SU-DHL-6 (cell line): ENCODE measurements around the gene AGAP1.

Experiments used
- H2AFZ ChIP-seq: fragments of 200-600 bp; sonication (generic); 2 replicates; pipeline ENCODE4 v1.6.1; 2014; ENCODE audit warnings: low read depth, mild to moderate bottlenecking, moderate library complexity, mixed read lengths, antibody characterized with exemption, low read length; ENCODE audit not compliant: severe bottlenecking
- H3F3A ChIP-seq: fragments of 200-600 bp; shearing (Covaris generic); 2 replicates; pipeline ENCODE4 v1.6.0; 2016; ENCODE audit warnings: antibody characterized with exemption, mild to moderate bottlenecking; ENCODE audit not compliant: insufficient read depth
- H3K27ac ChIP-seq: fragments of 200-600 bp; sonication (generic); 2 replicates; pipeline ENCODE4 v1.5.1; 2016; ENCODE audit warnings: low read depth, mild to moderate bottlenecking, low read length, moderate library complexity, mixed read lengths
- H3K27me3 ChIP-seq: fragments of 200-600 bp; sonication (generic), shearing (Covaris generic); 2 replicates; pipeline ENCODE4 v1.6.0; 2014; ENCODE audit warnings: mild to moderate bottlenecking, low read length
- H3K36me3 ChIP-seq: fragments of 200-600 bp; sonication (generic); 2 replicates; pipeline ENCODE4 v1.6.1; 2014; ENCODE audit warnings: mild to moderate bottlenecking, low read length, mixed read lengths
- H3K4me2 ChIP-seq: fragments of 300-600, 200-600 bp; shearing (Covaris generic), sonication (generic); 2 replicates; pipeline ENCODE4 v1.6.0; 2014; ENCODE audit warnings: low read length, low read depth, mild to moderate bottlenecking; ENCODE audit not compliant: poor library complexity, severe bottlenecking
- H3K4me3 ChIP-seq: fragments of 200-600 bp; sonication (generic); 2 replicates; pipeline ENCODE4 v1.5.1; 2014; ENCODE audit warnings: antibody characterized with exemption, low read length, mild to moderate bottlenecking, mixed read lengths; ENCODE audit not compliant: insufficient read depth, poor library complexity, severe bottlenecking
- H3K79me2 ChIP-seq: fragments of 200-600 bp; sonication (generic); 2 replicates; pipeline ENCODE4 v1.6.1; 2014; ENCODE audit warnings: mild to moderate bottlenecking, low read length, moderate library complexity; ENCODE audit not compliant: insufficient read depth
- H3K9ac ChIP-seq: fragments of 200-600 bp; sonication (generic); 2 replicates; pipeline ENCODE4 v1.7.0; 2014; ENCODE audit warnings: mild to moderate bottlenecking, low read length
- H3K9me2 ChIP-seq: fragments of 200-600 bp; sonication (generic); replicated peaks from 2 replicates; pipeline ENCODE4 v1.6.1; 2014; ENCODE audit warnings: low read length; ENCODE audit not compliant: insufficient read depth
- H3K9me3 ChIP-seq: fragments of 200-600 bp; sonication (generic); 2 replicates; pipeline ENCODE4 v1.6.1; 2014; ENCODE audit warnings: low read length, mixed read lengths; ENCODE audit not compliant: insufficient read depth
- H4K20me1 ChIP-seq: fragments of 200-600 bp; sonication (generic); 2 replicates; pipeline ENCODE4 v1.6.1; 2014; ENCODE audit warnings: low read depth, mild to moderate bottlenecking, antibody characterized with exemption, low read length, moderate library complexity, mixed read lengths
- EZH2phosphoT487 ChIP-seq: fragments of 200-600 bp; sonication (generic), shearing (Covaris generic); conservative IDR thresholded peaks from 2 replicates; pipeline ENCODE4 v1.6.1; 2018; ENCODE audit warnings: mild to moderate bottlenecking, antibody characterized with exemption, low read length, moderate library complexity, mixed read lengths
- TF ChIP-seq, protein P1 (sequence below): fragments of 200-600 bp; sonication (generic); IDR thresholded peaks from one replicate; pipeline ENCODE4 v1.5.1; 2017; ENCODE audit warnings: antibody characterized with exemption, mild to moderate bottlenecking, low read length, moderate library complexity; ENCODE audit not compliant: insufficient read depth, poor library complexity, severe bottlenecking

The AGAP1 gene

DNA sequence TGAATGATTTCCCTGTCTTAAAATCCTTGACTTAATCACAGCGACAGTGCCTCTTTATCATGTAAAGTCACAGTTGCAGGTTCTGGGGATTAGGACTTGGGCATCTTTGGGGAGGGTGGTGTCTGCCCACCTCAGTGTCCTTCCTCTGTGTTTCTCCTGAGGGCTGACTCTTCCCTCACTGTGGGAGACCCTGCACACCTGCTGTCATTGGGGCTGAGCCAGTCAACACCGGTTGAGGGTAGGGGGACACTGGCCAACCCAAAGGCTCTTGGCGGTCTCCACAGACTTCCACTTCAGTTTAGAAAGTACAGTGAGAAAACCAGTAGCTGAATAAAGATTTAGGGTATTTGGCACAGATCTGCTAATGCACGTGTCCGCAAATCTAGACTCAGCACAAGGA, 36.9 kb downstream of the AGAP1 start:
- H3F3A ChIP-seq, result no peaks in the 10 kb centered on the region
- H4K20me1 ChIP-seq, result no peaks in the 10 kb centered on the region
- no peaks in the 10 kb centered on the region for H3K79me2 ChIP-seq
- no peaks in the 10 kb centered on the region for H3K9me3 ChIP-seq
- TF ChIP-seq, protein P1, sequence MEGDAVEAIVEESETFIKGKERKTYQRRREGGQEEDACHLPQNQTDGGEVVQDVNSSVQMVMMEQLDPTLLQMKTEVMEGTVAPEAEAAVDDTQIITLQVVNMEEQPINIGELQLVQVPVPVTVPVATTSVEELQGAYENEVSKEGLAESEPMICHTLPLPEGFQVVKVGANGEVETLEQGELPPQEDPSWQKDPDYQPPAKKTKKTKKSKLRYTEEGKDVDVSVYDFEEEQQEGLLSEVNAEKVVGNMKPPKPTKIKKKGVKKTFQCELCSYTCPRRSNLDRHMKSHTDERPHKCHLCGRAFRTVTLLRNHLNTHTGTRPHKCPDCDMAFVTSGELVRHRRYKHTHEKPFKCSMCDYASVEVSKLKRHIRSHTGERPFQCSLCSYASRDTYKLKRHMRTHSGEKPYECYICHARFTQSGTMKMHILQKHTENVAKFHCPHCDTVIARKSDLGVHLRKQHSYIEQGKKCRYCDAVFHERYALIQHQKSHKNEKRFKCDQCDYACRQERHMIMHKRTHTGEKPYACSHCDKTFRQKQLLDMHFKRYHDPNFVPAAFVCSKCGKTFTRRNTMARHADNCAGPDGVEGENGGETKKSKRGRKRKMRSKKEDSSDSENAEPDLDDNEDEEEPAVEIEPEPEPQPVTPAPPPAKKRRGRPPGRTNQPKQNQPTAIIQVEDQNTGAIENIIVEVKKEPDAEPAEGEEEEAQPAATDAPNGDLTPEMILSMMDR, result no peak
- TF ChIP-seq EZH2phosphoT487, result no peak
- H3K36me3 ChIP-seq, result no peaks in the 10 kb centered on the region
- no peak overlapping the region for H3K4me2 ChIP-seq
- H3K27me3 ChIP-seq, result no peaks in the 10 kb centered on the region
- H3K4me3 ChIP-seq, result no peak overlapping the region
- no peak overlapping the region for H3K27ac ChIP-seq
- no peaks in the 10 kb centered on the region for H3K9me2 ChIP-seq
- H2AFZ ChIP-seq, result no peak overlapping the region
- no peak overlapping the region for H3K9ac ChIP-seq

DNA sequence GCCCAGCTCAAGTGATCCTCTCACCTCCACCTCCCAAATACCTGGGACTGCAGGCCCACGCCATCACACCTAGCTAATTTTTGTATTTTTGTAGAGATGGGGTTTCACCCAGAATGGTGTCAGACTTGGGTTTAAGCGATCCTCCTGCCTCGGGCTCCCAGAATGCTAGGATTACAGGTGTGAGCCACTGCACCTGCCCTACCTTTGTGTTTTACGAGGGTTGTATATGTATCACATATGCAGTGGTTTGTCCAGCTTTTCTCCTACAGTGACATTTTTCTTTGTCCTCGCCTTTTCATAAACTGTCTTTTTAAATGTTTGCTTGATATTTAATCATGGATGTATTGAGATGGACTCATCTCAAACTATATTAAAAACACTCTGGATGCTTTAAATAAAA, 38.5 kb downstream of the AGAP1 start:
- no peak overlapping the region for H3K27ac ChIP-seq
- H3F3A ChIP-seq, result no peaks in the 10 kb centered on the region
- TF ChIP-seq, protein P1, result no peak
- no peak for TF ChIP-seq EZH2phosphoT487
- no peaks in the 10 kb centered on the region for H4K20me1 ChIP-seq
- no peaks in the 10 kb centered on the region for H3K9me3 ChIP-seq
- no peaks in the 10 kb centered on the region for H3K9me2 ChIP-seq
- H3K4me3 ChIP-seq, result no peak overlapping the region
- no peak overlapping the region for H2AFZ ChIP-seq
- no peaks in the 10 kb centered on the region for H3K36me3 ChIP-seq
- no peaks in the 10 kb centered on the region for H3K79me2 ChIP-seq
- no peaks in the 10 kb centered on the region for H3K27me3 ChIP-seq
- H3K4me2 ChIP-seq, result no peak overlapping the region
- H3K9ac ChIP-seq, result no peak overlapping the region

DNA sequence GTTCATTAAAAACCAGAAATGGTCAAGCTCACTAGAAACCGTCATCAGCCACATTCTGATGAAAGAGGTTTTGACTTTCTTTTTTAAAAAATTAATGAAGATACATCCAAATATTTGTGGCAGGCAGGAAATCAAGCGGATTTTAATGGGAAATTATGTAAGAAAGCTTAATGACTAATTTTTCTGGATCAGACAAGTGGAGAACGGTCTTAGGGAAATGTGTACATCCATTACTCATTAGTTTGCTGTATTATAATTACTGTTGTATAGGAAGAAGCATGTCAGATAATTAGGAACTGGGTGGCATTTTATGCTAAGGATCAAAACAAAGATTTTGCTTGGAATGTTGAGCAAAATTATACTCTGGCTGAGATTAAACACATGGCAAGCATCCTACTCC, 39.4 kb downstream of the AGAP1 start:
- no peak overlapping the region for H3K4me2 ChIP-seq
- TF ChIP-seq EZH2phosphoT487, result no peak
- TF ChIP-seq, protein P1, result no peak

More for the DNA sequence above, 39.4 kb downstream of the AGAP1 start:
- H4K20me1 ChIP-seq, result no peaks in the 10 kb centered on the region
- H3K36me3 ChIP-seq, result no peaks in the 10 kb centered on the region
- no peak overlapping the region for H2AFZ ChIP-seq
- no peaks in the 10 kb centered on the region for H3F3A ChIP-seq
- no peaks in the 10 kb centered on the region for H3K27me3 ChIP-seq
- H3K9ac ChIP-seq, result no peak overlapping the region
- no peak overlapping the region for H3K27ac ChIP-seq
- no peaks in the 10 kb centered on the region for H3K79me2 ChIP-seq
- no peaks in the 10 kb centered on the region for H3K9me3 ChIP-seq
- H3K9me2 ChIP-seq, result no peaks in the 10 kb centered on the region
- H3K4me3 ChIP-seq, result no peak overlapping the region
